ENCODE results near the gene AMBRA1.

DNA sequence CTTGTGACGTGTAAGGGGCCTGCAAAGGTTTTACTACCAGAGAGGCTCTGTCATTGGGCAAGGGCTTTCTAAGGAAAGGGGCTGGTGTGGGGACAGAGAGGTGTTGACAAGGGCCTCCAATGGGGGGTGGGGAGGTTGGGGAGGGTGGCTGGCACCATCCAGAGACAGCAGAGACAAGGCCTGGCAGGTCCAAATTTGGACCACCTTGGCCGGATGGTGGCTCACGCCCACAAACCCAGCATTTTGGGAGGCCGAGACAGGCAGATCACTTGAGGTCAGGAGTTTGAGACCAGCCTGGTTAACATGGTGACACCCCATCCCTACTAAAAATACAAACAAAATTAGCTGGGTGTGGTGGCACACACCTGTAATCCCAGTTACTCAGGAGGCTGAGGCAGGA lies 200.1 kb downstream of the AMBRA1 start:
- TF ChIP-seq POLR2AphosphoS5 (IDR thresholded peaks at IDR 0.05) (no peak), POLR2A (IDR thresholded peaks at IDR 0.05) (no peak), CTCF (IDR thresholded peaks at IDR 0.05) (no peak)

All from prostate gland (tissue), 2 donors.